ENCODE results near the gene CA5B. TPM values are rescaled to one million over a fixed set of nuclear protein-coding genes. Genes with fewer than 3 reads are reported as not detected.

The CA5B gene
- total RNA-seq, 1 experiment from 2014 or later = 12.1 TPM

GRCh38 chrX:15737190-15737958 is 696 bp upstream of the CA5B start:
- CTCF ChIA-PET = no interaction called here
- Histone ChIP-seq H3K36me3 (ENCODE audit: low read depth) (no peaks in the 10 kb centered on the region), H4K20me1 (ENCODE audit: insufficient read depth) (no peaks in the 10 kb centered on the region), H3K4me2 (peak overlapping the region; percentile 95), H3K9me2 (ENCODE audit: insufficient read depth) (no peaks in the 10 kb centered on the region), H2AFZ (peak overlapping the region; percentile 81), H3K4me3 (peak overlapping the region; percentile 58), H3K27ac (peak overlapping the region; percentile 82), H3F3A (ENCODE audit: insufficient read depth, low read depth) (peaks cover 11% of the 10 kb centered on the region), H3K4me1 (replicated peaks; ENCODE audit: insufficient read depth) (peaks cover 12% of the 10 kb centered on the region), H3K79me2 (ENCODE audit: low read depth) (no peaks in the 10 kb centered on the region), H3K27me3 (ENCODE audit: insufficient read depth, low read depth) (no peaks in the 10 kb centered on the region), H3K9me3 (ENCODE audit: insufficient read depth, low read depth) (no peaks in the 10 kb centered on the region)
- peak in 1 of 2 experiments; percentile 40 for DNase-seq
- no TSS peak for BruUV-seq (replicated peaks)
- TF ChIP-seq CTCF (conservative IDR thresholded peaks at IDR 0.05) = no peak
- no peak for TF ChIP-seq EZH2 (IDR thresholded peaks at IDR 0.05; ENCODE audit: low read depth)
- intact Hi-C loops (cut with micrococcal nuclease; ENCODE audit: unreplicated experiment) = loop anchor here (1.0 to 5.0 kb wide), 2 partner anchors 55 to 402 kb away; partner anchors contain the start of genes PIGA and ZRSR2
- POLR2A ChIA-PET (ENCODE audit: unreplicated experiment) = interaction anchor here (0.7 kb wide), 2 partner anchors 118 to 151 kb away, joined by 4 to 6 read pairs; no protein-coding TSS in a partner anchor

GRCh38 chrX:15739886-15740285 is 1.8 kb downstream of the CA5B start:
- Histone ChIP-seq H3K9me3 (ENCODE audit: insufficient read depth, low read depth) (no peaks in the 10 kb centered on the region), H3K4me2 (no peak overlapping the region), H4K20me1 (ENCODE audit: insufficient read depth) (no peaks in the 10 kb centered on the region), H3F3A (ENCODE audit: insufficient read depth, low read depth) (peaks cover 11% of the 10 kb centered on the region), H3K27me3 (ENCODE audit: insufficient read depth, low read depth) (no peaks in the 10 kb centered on the region), H3K27ac (no peak overlapping the region), H3K9me2 (ENCODE audit: insufficient read depth) (no peaks in the 10 kb centered on the region), H3K4me3 (no peak overlapping the region), H3K4me1 (replicated peaks; ENCODE audit: insufficient read depth) (peaks cover 12% of the 10 kb centered on the region), H3K36me3 (ENCODE audit: low read depth) (no peaks in the 10 kb centered on the region), H2AFZ (no peak overlapping the region), H3K79me2 (ENCODE audit: low read depth) (no peaks in the 10 kb centered on the region)
- no peak for DNase-seq
- intact Hi-C loops (cut with micrococcal nuclease; ENCODE audit: unreplicated experiment) = loop anchor here (5.0 kb wide), 1 partner anchor 52 kb away; the partner anchor contains the start of gene ZRSR2
- ChIA-PET POLR2A (ENCODE audit: unreplicated experiment) (no interaction called here), CTCF (no interaction called here)
- BruUV-seq (replicated peaks) = no TSS peak
- no peak for TF ChIP-seq EZH2 (IDR thresholded peaks at IDR 0.05; ENCODE audit: low read depth)
- no peak for TF ChIP-seq CTCF (conservative IDR thresholded peaks at IDR 0.05)

- H3K4me2 ChIP-seq = no peak overlapping the region
These were observed 6.3 kb downstream of the CA5B start for GRCh38 chrX:15744181-15744867.

More at GRCh38 chrX:15744181-15744867, 6.3 kb downstream of the CA5B start:
- Histone ChIP-seq H3K4me1 (replicated peaks; ENCODE audit: insufficient read depth) (no peaks in the 10 kb centered on the region), H4K20me1 (ENCODE audit: insufficient read depth) (no peaks in the 10 kb centered on the region), H3K36me3 (ENCODE audit: low read depth) (no peaks in the 10 kb centered on the region), H3K4me3 (no peak overlapping the region), H3F3A (ENCODE audit: insufficient read depth, low read depth) (no peaks in the 10 kb centered on the region), H3K27me3 (ENCODE audit: insufficient read depth, low read depth) (no peaks in the 10 kb centered on the region), H3K9me2 (ENCODE audit: insufficient read depth) (no peaks in the 10 kb centered on the region), H3K9me3 (ENCODE audit: insufficient read depth, low read depth) (no peaks in the 10 kb centered on the region), H3K27ac (no peak overlapping the region), H2AFZ (no peak overlapping the region), H3K79me2 (ENCODE audit: low read depth) (no peaks in the 10 kb centered on the region)
- intact Hi-C loops (cut with micrococcal nuclease; ENCODE audit: unreplicated experiment) = no loop called here
- DNase-seq = no peak
- no peak for TF ChIP-seq CTCF (conservative IDR thresholded peaks at IDR 0.05)
- TF ChIP-seq EZH2 (IDR thresholded peaks at IDR 0.05; ENCODE audit: low read depth) = no peak
- ChIA-PET POLR2A (ENCODE audit: unreplicated experiment) (no interaction called here), CTCF (no interaction called here)
- no TSS peak for BruUV-seq (replicated peaks)

Measured in PC-9 (cell line).